Superior temporal gyrus (tissue), 1 donor: ENCODE data around the gene HEG1.

Source experiments
- DNase-seq: peaks from one replicate; pipeline ENCODE4 v3.0.0-alpha.2; 2016; ENCODE audit errors: extremely low spot score

The HEG1 gene

GRCh38 chr3:125050488-125051090, 5.2 kb downstream of the HEG1 start:
- DNase-seq: peak; percentile 29

GRCh38 chr3:125048282-125048681, 7.5 kb downstream of the HEG1 start:
- no peak for DNase-seq

- peak; percentile 9 for DNase-seq
Observed at GRCh38 chr3:125045965-125046364, 9.8 kb downstream of the HEG1 start.

- DNase-seq: no peak
Observed at GRCh38 chr3:125045194-125045593, 10.6 kb downstream of the HEG1 start.

GRCh38 chr3:125043599-125044151, 12.1 kb downstream of the HEG1 start:
- no peak for DNase-seq

GRCh38 chr3:125042725-125043406, 12.9 kb downstream of the HEG1 start:
- no peak for DNase-seq

GRCh38 chr3:125039131-125040100, 16.4 kb downstream of the HEG1 start:
- peak; percentile 72 for DNase-seq

- DNase-seq: no peak
Observed at GRCh38 chr3:125037498-125038150, 18.2 kb downstream of the HEG1 start.

GRCh38 chr3:125035217-125035616, 20.6 kb downstream of the HEG1 start:
- DNase-seq: no peak

- no peak for DNase-seq
Observed at GRCh38 chr3:125033616-125034015, 22.2 kb downstream of the HEG1 start.

GRCh38 chr3:125033135-125033534, 22.7 kb downstream of the HEG1 start:
- DNase-seq: no peak

- DNase-seq: no peak
Observed at GRCh38 chr3:125032683-125033082, 23.1 kb downstream of the HEG1 start.

- no peak for DNase-seq
Observed at GRCh38 chr3:125032100-125032643, 23.6 kb downstream of the HEG1 start.

GRCh38 chr3:125031544-125031943, 24.3 kb downstream of the HEG1 start:
- no peak for DNase-seq

- no peak for DNase-seq
Observed at GRCh38 chr3:125028657-125029056, 27.1 kb downstream of the HEG1 start.

GRCh38 chr3:125025642-125026041, 30.2 kb downstream of the HEG1 start:
- DNase-seq: no peak

GRCh38 chr3:125024817-125025216, 31.0 kb downstream of the HEG1 start:
- no peak for DNase-seq

GRCh38 chr3:125023833-125024555, 31.8 kb downstream of the HEG1 start:
- no peak for DNase-seq

- DNase-seq: no peak
Observed at GRCh38 chr3:125022206-125022605, 33.6 kb downstream of the HEG1 start.

GRCh38 chr3:125019271-125019670, 36.5 kb downstream of the HEG1 start:
- no peak for DNase-seq

GRCh38 chr3:125017406-125017805, 38.4 kb downstream of the HEG1 start:
- no peak for DNase-seq
